Amniotic stem cell (primary cell): ENCODE results near the gene C6orf163.
"Not testable (repeated sequence)": the region's sequence is repeated elsewhere in the genome, so short reads cannot be mapped to it uniquely, and the experiment has no call there.

Source experiments
- DNase-seq: peaks from one replicate; lab custom pipeline; 2025; lab: John Stamatoyannopoulos, UW

Gene C6orf163

DNA sequence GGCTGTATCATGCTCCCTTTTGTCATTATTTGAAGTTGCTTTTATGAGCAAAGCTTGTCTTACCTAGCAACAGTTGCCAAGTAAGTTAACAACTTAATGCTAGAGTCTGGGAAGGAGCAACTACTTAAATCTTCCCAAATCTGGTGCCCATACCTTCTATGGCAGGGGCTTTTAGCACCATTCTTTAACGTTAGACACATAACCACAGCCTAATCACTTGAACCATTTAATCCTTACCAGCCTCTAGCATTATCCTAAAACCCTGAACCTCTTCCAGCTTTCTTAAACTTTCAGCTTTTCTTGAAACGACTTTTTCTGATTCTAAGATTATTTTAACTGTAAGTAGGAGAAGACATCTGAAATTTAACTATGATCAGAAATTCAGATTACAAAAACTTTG lies at the start of gene C6orf163:
TSS of gene C6orf163 (plus strand) at position 83 of the 400 bp plus-strand sequence. CDS start at position 370, 287 bp downstream.
- no peak for DNase-seq

GRCh38 chr6:87297119-87297518 lies 47.5 kb upstream of the C6orf163 start:
- DNase-seq = no peak

DNA sequence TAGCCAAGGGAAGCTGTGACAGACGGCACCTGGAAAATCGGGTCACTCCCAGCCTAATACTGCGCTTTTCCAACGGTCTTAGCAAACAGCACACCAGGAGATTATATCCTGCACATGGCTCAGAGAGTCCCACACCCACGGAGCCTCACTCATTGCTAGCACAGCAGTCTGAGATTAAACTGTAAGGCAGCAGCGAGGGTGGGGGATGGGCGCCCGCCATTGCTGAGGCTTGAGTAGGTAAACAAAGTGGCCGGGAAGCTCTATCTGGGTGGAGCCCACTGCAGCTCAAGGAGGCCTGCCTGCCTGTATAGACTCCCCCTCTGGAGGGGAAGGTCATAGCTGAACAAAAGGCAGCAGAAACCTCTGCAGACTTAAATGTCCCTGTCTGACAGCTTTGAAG lies 43.3 kb upstream of the C6orf163 start:
- DNase-seq = not testable (repeated sequence)

GRCh38 chr6:87308970-87309369 lies 35.6 kb upstream of the C6orf163 start:
- DNase-seq = no peak

GRCh38 chr6:87312860-87313259 lies 31.8 kb upstream of the C6orf163 start:
- no peak for DNase-seq

- DNase-seq = no peak
Measured at GRCh38 chr6:87315071-87315470, 29.5 kb upstream of the C6orf163 start.

DNA sequence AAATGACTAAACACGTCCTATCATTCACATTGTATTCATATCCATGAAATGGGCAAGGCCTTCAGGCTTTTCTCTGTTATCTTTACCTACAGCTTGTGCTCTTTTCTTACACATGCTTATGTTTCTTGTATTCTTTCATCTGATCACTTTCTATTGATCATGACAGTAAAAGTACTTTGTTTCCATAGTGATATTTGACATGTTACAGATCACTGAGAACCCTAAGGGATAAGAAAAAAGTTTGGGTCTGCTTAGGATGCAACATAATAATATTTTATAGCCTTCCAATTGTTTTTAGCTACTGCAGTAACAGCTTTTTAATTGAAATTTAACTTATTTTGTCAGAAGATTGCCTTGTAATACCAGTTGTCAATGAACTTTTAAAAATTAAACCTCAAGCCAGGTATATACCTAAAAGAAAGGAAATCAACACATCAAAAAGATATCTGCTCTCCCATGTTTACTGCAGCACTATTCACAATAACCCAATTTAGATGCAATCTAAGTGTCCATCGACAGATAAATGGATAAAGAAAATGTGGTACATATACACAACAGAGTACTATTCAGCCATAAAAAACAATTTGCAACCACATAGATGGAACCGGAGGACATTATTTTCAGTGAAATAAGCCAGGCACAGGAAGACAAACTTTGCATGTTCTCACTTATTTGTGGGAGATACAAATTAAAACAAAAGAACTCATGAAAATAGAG lies 25.2 kb upstream of the C6orf163 start:
- no peak for DNase-seq

- peak; percentile 28 for DNase-seq
Measured at GRCh38 chr6:87322304-87323212, 22.1 kb upstream of the C6orf163 start, which contains the start of gene SMIM8. TSS of gene SMIM8 (plus strand) at chr6:87322588. CDS start at chr6:87337032, 14,444 bp downstream.

DNA sequence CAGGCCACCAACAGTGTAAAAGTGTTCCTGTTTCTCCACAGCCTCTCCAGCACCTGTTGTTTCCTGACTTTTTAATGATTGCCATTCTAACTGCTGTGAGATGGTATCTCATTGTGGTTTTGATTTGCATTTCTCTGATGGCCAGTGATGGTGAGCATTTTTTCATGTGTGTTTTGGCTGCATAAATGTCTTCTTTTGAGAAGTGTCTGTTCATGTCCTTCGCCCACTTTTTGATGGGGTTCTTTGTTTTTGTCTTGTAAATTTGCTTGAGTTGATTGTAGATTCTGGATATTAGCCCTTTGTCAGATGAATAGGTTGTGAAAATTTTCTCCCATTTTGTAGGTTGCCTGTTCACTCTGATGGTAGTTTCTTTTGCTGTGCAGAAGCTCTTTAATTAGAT lies 20.7 kb upstream of the C6orf163 start:
- DNase-seq = not testable (repeated sequence)

DNA sequence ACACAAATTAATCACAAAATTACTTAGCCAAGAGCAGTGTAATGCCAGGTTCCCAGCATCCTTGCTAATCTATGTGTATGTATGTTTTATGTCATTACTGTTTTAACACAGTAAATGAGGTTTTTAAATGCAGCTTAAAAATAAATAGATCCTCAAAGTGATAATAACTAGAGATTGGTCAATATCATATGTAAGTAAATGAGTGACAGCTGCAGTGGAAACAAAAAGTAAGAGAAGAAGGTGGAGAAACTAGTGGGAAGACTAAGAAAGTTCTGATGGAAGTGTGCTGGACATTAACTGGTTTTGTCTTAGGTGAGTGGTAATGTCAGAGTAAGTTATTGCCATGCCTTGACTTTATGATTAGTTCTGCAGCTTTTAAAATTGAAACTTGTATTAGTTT lies 13.7 kb upstream of the C6orf163 start:
- DNase-seq = no peak

- DNase-seq = no peak
Measured at GRCh38 chr6:87333033-87333432, 11.6 kb upstream of the C6orf163 start.

GRCh38 chr6:87333591-87334181 lies 10.9 kb upstream of the C6orf163 start:
- DNase-seq = no peak

DNA sequence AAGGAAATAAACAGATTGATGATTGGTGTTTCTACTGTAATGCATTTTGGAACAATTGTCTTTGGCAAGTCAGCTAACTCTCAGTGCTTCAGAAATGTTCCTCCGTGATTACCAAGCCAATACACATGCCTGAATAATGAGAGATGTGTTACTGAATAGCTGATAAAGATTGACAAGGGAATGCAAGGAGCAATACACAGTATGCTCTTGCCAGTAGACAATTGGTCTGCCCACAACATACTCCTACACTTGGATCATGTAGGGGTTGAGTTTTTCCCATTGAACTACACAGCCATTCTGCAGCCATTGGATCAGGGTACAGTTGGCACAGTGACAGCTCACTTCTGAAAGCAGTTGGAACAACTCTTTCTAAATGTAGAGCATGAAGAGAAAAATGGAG lies 9.9 kb upstream of the C6orf163 start:
- no peak for DNase-seq

GRCh38 chr6:87336367-87336766 lies 8.2 kb upstream of the C6orf163 start:
- DNase-seq = no peak

DNA sequence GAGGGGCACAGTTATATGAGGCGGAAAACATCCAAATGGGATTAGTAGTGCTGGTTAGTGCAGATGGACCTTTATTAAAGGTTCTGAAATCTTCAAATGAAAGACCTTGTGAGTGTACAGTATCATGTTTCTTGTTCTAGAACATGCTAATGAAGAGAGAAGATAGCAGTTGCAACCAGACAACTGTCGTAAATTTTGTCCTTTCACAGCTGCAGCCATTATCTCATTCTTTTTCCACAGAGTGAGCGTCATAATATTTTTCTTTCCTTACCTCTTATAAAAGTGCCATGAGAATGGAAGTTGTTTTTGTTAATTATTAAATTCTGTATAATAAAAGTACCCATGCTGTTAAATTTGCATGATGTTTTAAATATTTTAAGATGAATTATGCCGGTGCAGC lies 4.4 kb upstream of the C6orf163 start:
- DNase-seq = no peak

GRCh38 chr6:87341158-87341557 lies 3.5 kb upstream of the C6orf163 start:
- DNase-seq = no peak

DNA sequence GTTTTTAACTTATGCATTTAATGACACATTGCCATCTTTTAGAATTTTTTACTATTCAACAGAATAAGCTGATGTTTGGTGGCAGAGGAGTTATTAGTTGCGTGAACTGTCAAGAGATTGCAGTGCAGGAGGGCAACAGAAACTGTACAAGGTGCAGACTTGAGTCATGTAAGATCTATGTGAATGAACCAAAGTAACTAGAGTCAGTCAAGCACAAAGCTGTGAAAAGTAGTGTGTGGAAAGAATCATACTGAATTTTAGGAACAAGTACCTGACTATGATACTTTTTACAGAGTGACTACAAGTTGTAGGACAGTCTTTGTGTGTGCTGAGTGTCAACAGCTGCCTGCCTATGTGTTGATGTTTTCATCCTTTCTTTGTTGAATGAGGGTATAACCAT lies 2.7 kb upstream of the C6orf163 start:
- DNase-seq = no peak

DNA sequence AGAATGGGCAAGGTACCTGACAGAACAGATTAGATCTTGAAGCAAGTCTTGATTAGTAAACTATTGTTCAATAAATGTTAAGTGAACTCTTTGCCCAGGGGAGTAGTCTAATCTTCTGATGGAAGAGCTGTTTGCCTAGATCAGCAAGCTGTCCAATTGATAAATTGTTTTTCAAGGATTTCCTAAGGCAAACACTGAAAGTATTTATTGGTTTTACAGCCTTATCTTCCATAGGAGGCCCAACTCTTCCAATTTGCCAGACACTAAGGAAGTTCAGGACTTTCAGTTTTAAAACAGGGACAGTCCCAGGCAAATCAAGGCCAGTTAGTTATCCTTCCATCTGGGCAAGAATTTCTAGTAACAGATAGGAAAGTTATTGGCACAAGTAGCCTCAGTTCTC lies 1.8 kb upstream of the C6orf163 start:
- DNase-seq = no peak

DNA sequence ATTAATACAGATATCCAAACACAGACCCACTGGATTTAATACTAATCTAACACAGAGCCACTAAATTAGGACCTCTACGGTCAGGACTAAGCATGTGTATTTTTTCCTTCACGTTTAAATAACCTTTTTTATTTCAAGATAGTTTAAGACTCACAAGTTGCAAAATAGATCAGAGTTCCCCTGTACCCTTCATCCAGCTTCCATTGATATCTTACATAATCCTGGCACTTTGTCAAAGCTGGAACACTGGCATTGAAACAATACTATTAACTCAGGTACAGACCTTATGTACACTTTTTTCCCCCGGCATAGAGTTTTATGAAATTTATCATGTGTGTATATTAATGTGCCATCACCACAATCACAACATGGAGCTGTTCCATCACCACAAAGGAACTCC lies 2.1 kb downstream of the C6orf163 start:
- no peak for DNase-seq

GRCh38 chr6:87349896-87350295 lies 5.3 kb downstream of the C6orf163 start:
- no peak for DNase-seq

DNA sequence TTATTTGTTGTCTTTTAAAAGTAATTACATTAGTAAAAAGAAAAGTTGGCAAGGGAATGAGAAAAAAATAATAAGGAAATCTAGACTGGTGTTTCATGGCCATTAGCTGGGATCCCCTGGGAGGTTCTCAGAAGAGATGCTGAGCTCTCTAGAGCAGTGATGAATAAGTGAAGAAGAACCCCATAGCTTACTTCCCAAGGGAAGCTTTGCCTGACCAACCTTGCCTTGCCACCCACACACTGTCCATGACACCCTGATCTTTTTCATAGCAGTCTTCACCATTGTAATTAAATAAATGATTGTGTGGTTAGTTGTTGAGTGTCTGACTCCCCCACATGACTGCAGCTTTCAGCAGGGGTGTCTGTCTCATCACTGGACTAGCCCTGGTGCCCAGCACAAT lies 5.9 kb downstream of the C6orf163 start:
- DNase-seq = no peak

- DNase-seq = no peak
Measured at GRCh38 chr6:87351583-87351982, 7.0 kb downstream of the C6orf163 start.

GRCh38 chr6:87356181-87356580 lies 11.6 kb downstream of the C6orf163 start:
- DNase-seq = no peak
